ENCODE results near the gene PPP2R2B. TPM values are rescaled to one million over a fixed set of nuclear protein-coding genes. Genes with fewer than 3 reads are reported as not detected.

The PPP2R2B gene
- total RNA-seq, 2 donors from 2014 or later, result 0.35 to 0.93 TPM

- Histone ChIP-seq H3K9ac (ENCODE audit: low read depth in 2 of 2, low read length in 2 of 2) (no peak overlapping the region), H3K36me3 (no peaks in the 10 kb centered on the region), H3K27ac (no peak overlapping the region), H3K4me1 (no peaks in the 10 kb centered on the region), H3K4me3 (no peak overlapping the region), H3K27me3 (no peaks in the 10 kb centered on the region), H3K9me3 (no peaks in the 10 kb centered on the region)
- intact Hi-C loops (cut with DNase I), result no loop called here
- no peak for TF ChIP-seq CTCF (IDR thresholded peaks at IDR 0.05)
- no peak for DNase-seq
Measured at GRCh38 chr5:146699138-146699537, 179.4 kb downstream of the PPP2R2B start.

- Histone ChIP-seq H3K27ac (no peak overlapping the region), H3K36me3 (no peaks in the 10 kb centered on the region), H3K27me3 (no peaks in the 10 kb centered on the region), H3K4me3 (no peak overlapping the region), H3K9ac (ENCODE audit: low read depth in 2 of 2, low read length in 2 of 2) (no peak overlapping the region), H3K9me3 (no peaks in the 10 kb centered on the region), H3K4me1 (no peaks in the 10 kb centered on the region)
- no peak for TF ChIP-seq CTCF (IDR thresholded peaks at IDR 0.05)
- no peak for DNase-seq
- intact Hi-C loops (cut with DNase I), result no loop called here
Measured at GRCh38 chr5:146698651-146699050, 179.9 kb downstream of the PPP2R2B start.

GRCh38 chr5:146697211-146697610, 181.3 kb downstream of the PPP2R2B start:
- H3K4me1 ChIP-seq, result no peaks in the 10 kb centered on the region
- H3K9me3 ChIP-seq, result no peaks in the 10 kb centered on the region
- no peak overlapping the region for H3K27ac ChIP-seq
- H3K27me3 ChIP-seq, result no peaks in the 10 kb centered on the region
- intact Hi-C loops (cut with DNase I), result no loop called here
- no peak overlapping the region for H3K9ac ChIP-seq (ENCODE audit: low read depth in 2 of 2, low read length in 2 of 2)
- no peak overlapping the region for H3K4me3 ChIP-seq
- H3K36me3 ChIP-seq, result no peaks in the 10 kb centered on the region
- DNase-seq, result no peak
- TF ChIP-seq CTCF (IDR thresholded peaks at IDR 0.05), result no peak

- H3K9ac ChIP-seq (ENCODE audit: low read depth in 2 of 2, low read length in 2 of 2), result no peak overlapping the region
- no peaks in the 10 kb centered on the region for H3K36me3 ChIP-seq
- H3K27ac ChIP-seq, result no peak overlapping the region
- intact Hi-C loops (cut with DNase I), result no loop called here
- no peaks in the 10 kb centered on the region for H3K27me3 ChIP-seq
- no peak for DNase-seq
- H3K4me3 ChIP-seq, result no peak overlapping the region
- no peaks in the 10 kb centered on the region for H3K9me3 ChIP-seq
- TF ChIP-seq CTCF (IDR thresholded peaks at IDR 0.05), result no peak
- no peaks in the 10 kb centered on the region for H3K4me1 ChIP-seq
Measured at GRCh38 chr5:146695646-146696045, 182.9 kb downstream of the PPP2R2B start.

GRCh38 chr5:146690880-146691355, 187.6 kb downstream of the PPP2R2B start:
- H3K27me3 ChIP-seq, result no peaks in the 10 kb centered on the region
- DNase-seq, result no peak
- H3K4me3 ChIP-seq, result no peak overlapping the region
- no peaks in the 10 kb centered on the region for H3K4me1 ChIP-seq
- no peak for TF ChIP-seq CTCF (IDR thresholded peaks at IDR 0.05)
- no peak overlapping the region for H3K27ac ChIP-seq
- H3K36me3 ChIP-seq, result no peaks in the 10 kb centered on the region
- no peaks in the 10 kb centered on the region for H3K9me3 ChIP-seq
- H3K9ac ChIP-seq (ENCODE audit: low read depth in 2 of 2, low read length in 2 of 2), result no peak overlapping the region
- intact Hi-C loops (cut with DNase I), result no loop called here

- no peaks in the 10 kb centered on the region for H3K4me1 ChIP-seq
- no peaks in the 10 kb centered on the region for H3K27me3 ChIP-seq
- no peaks in the 10 kb centered on the region for H3K9me3 ChIP-seq
- no peak for TF ChIP-seq CTCF (IDR thresholded peaks at IDR 0.05)
- H3K36me3 ChIP-seq, result no peaks in the 10 kb centered on the region
- intact Hi-C loops (cut with DNase I), result no loop called here
- no peak overlapping the region for H3K9ac ChIP-seq (ENCODE audit: low read depth in 2 of 2, low read length in 2 of 2)
- no peak overlapping the region for H3K27ac ChIP-seq
- no peak for DNase-seq
- no peak overlapping the region for H3K4me3 ChIP-seq
Measured at GRCh38 chr5:146687630-146688029, 190.9 kb downstream of the PPP2R2B start.

All from colonic mucosa (tissue), 4 donors.